Measurements from ENCODE around the gene BUB1B.
A peak's percentile ranks its signal among the peaks of the same experiment; 100 is the strongest.
"Not testable (repeated sequence)": the region's sequence is repeated elsewhere in the genome, so short reads cannot be mapped to it uniquely, and the experiment has no call there.

BUB1B gene

GRCh38 chr15:40160689-40161688, at the start of gene BUB1B:
Gene BUB1B, plus strand, starts transcription at chr15:40161069. Its CDS starts 152 bp downstream, at chr15:40161221.
- peak; percentile 94 to 95 for DNase-seq

GRCh38 chr15:40111888-40112287, 49.0 kb upstream of the BUB1B start:
- no peak for DNase-seq

GRCh38 chr15:40112789-40113188, 48.1 kb upstream of the BUB1B start:
- no peak for DNase-seq

- DNase-seq, result no peak
Measured at GRCh38 chr15:40114218-40114617, 46.7 kb upstream of the BUB1B start.

GRCh38 chr15:40115106-40115505, 45.8 kb upstream of the BUB1B start:
- not testable (repeated sequence) for DNase-seq

GRCh38 chr15:40115670-40116093, 45.2 kb upstream of the BUB1B start:
- DNase-seq, result peak; percentile 36 to 53

GRCh38 chr15:40118473-40118872, 42.4 kb upstream of the BUB1B start:
- no peak for DNase-seq

GRCh38 chr15:40121911-40122638, 38.8 kb upstream of the BUB1B start:
- peak in 1 of 2 donors; percentile 13 for DNase-seq

GRCh38 chr15:40122989-40123388, 37.9 kb upstream of the BUB1B start:
- DNase-seq, result peak in 1 of 2 donors; percentile 11

- DNase-seq, result not testable (repeated sequence)
Measured at GRCh38 chr15:40123863-40124262, 37.0 kb upstream of the BUB1B start.

- DNase-seq, result peak in 1 of 2 donors; percentile 12
Measured at GRCh38 chr15:40124333-40124732, 36.5 kb upstream of the BUB1B start.

GRCh38 chr15:40124807-40125285, 36.0 kb upstream of the BUB1B start:
- not testable (repeated sequence) for DNase-seq

- no peak for DNase-seq
Measured at GRCh38 chr15:40125950-40126349, 34.9 kb upstream of the BUB1B start.

GRCh38 chr15:40128766-40129660, 31.9 kb upstream of the BUB1B start:
- DNase-seq, result no peak

- no peak for DNase-seq
Measured at GRCh38 chr15:40130118-40130517, 30.8 kb upstream of the BUB1B start.

GRCh38 chr15:40130799-40131502, 29.9 kb upstream of the BUB1B start:
- no peak for DNase-seq

GRCh38 chr15:40133544-40133943, 27.3 kb upstream of the BUB1B start:
- no peak for DNase-seq

- DNase-seq, result no peak
Measured at GRCh38 chr15:40134885-40135284, 26.0 kb upstream of the BUB1B start.

- not testable (repeated sequence) for DNase-seq
Measured at GRCh38 chr15:40135846-40136450, 24.9 kb upstream of the BUB1B start.

- no peak for DNase-seq
Measured at GRCh38 chr15:40136470-40137302, 24.2 kb upstream of the BUB1B start.

All from stimulated activated CD4-positive, alpha-beta T cell treated with anti-CD3 and anti-CD28 coated beads, Interleukin-2, amount 100 ng/mL, for 24 hours (primary cell).